Hematopoietic multipotent progenitor cell (in vitro differentiated cells): Measurements from ENCODE around the gene GGTLC2. TPM values are rescaled to one million over a fixed set of nuclear protein-coding genes. Genes with fewer than 3 reads are reported as not detected.
A peak's percentile ranks its signal among the peaks of the same experiment; 100 is the strongest.
"Not testable (repeated sequence)": the region's sequence is repeated elsewhere in the genome, so short reads cannot be mapped to it uniquely, and the experiment has no call there.

ENCODE experiments used
- DNase-seq, 3 donors: peaks; one replicate each; pipeline ENCODE4 v3.0.0-alpha.2; 2011 to 2015; ENCODE audit warnings: low read depth in 2 of 3, low spot score in 2 of 3
- total RNA-seq: library from RNA; depleted of rRNA; stranded (reverse); fragments of >200 nt; gene quantifications from one replicate; pipeline ENCODE4 v1.2.3, GENCODE V29; 2012

Gene GGTLC2
- not detected for total RNA-seq

GRCh38 chr22:22644314-22644713 is at the start of gene GGTLC2:
Gene GGTLC2 (plus strand): TSS chr22:22644614. CDS start chr22:22646346, 1,732 bp downstream.
- DNase-seq = not testable (repeated sequence)

GRCh38 chr22:22595001-22595835 is 49.2 kb upstream of the GGTLC2 start:
- no peak for DNase-seq

- no peak for DNase-seq
Observed at GRCh38 chr22:22598144-22598543, 46.3 kb upstream of the GGTLC2 start.

DNA sequence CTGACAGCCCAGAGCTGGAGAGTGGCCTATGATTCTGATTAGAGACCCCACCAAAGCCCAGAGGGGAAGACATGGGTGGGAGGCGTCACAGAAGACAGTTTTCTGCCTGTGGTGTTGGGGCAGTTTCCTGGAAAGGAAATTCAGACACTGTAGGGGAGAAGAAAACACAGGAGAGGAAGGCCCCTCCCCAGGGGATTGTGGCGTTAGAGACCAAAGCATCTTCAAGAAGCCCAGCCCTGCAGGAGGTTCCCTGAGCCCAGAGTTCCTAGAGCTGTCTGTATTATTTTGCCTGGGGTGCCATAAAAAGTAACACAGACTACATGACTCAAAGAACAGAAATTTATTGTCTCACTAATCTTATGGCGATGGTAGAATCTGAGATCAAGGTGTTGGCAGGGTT is 45.2 kb upstream of the GGTLC2 start:
- DNase-seq = no peak

DNA sequence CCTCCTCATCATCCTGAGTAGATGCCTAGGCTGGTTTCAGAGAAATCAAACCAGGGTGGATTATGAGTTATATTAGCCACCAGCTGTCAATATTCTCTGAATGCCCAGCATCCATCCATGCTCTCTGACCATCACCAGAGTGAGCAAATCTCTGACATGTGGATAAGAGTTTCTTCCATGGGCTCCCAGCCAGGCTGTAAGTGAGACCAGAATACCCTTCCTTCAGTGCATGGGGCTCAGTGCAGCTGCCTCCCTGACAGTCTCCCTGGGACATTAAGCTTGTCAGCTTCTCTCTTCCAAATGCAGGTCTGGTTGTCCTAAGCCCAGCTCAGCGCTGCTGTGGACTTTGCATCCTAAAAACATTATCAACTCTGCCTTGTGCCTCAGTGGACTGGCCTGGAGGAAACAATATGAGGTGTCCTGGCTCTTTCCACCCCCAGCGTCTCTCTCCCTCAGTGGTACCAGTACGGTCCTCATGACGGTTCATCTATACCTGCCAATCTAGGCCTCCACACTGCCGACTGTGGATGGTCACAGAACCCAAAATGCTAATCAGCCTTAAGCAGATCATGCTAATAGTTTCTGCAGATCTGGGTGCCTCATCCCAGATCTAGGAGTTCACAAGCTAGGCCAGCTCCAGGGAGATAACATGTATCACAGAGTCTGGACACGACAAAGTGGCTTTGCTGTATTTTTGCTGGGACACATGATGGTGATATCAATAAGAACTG is 43.7 kb upstream of the GGTLC2 start:
- DNase-seq = no peak

DNA sequence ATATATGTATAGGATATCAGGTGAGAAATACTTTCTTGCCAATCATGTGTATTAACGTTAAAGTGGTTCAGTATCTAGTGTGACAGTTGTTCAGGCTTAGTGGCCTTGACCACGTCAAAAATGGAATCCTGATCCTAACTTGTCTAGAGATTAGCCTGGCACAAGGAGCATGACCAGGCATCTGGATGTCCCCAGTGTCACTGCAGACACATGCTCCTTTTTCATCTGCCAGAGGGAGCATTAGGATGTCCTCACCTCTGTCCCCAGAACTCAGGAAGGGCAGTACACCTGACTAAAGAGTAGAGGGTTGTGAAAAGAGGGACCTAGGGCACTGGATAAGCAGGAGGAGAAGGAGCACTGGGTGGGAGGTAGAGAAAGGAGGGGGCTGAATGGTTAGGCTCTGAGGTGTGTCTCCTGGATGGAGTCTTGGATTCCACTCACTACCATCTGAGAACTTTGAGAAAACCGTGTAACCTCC is 40.9 kb upstream of the GGTLC2 start:
- no peak for DNase-seq

- no peak for DNase-seq
Observed at GRCh38 chr22:22604326-22605073, 39.9 kb upstream of the GGTLC2 start.

GRCh38 chr22:22605074-22605404 is 39.4 kb upstream of the GGTLC2 start:
- DNase-seq = peak in 1 of 3 donors; percentile 21

DNA sequence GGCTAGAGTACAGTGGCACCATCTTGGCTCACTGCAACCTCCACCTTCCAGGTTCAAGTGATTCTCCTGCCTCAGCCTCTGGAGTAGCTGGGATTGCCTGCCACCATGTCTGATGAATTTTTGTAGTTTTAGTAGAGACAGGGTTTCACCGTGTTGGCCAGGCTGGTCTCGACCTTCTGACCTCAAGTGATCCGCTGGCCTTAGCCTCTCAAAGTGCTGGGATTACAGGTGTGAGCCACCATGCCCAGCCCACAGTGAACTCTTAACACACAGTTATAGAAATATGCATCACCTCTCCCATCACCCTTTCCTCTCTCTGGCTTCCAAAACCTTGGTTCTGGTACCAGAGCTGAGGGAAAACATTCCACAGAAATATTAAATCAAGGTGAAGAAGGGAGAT is 36.4 kb upstream of the GGTLC2 start:
- not testable (repeated sequence) for DNase-seq

DNA sequence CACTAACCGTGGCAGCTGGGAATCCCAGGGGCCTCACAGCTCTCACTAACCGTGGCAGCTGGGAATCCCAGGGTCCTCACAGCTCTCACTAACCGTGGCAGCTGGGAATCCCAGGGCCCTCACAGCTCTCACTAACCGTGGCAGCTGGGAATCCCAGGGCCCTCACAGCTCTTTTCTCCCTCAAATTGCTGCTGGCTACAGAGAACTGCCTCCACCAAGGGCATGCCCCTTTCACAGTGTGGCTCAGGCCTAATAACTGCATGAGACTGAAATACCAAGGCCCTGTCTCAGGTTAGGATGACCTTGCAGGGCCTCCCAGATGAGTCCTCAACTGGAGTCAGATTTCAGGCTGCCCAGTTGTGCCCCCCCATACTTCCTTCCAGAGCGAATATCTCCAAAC is 35.1 kb upstream of the GGTLC2 start:
- no peak for DNase-seq

- no peak for DNase-seq
Observed at GRCh38 chr22:22612516-22612915, 31.9 kb upstream of the GGTLC2 start.

DNA sequence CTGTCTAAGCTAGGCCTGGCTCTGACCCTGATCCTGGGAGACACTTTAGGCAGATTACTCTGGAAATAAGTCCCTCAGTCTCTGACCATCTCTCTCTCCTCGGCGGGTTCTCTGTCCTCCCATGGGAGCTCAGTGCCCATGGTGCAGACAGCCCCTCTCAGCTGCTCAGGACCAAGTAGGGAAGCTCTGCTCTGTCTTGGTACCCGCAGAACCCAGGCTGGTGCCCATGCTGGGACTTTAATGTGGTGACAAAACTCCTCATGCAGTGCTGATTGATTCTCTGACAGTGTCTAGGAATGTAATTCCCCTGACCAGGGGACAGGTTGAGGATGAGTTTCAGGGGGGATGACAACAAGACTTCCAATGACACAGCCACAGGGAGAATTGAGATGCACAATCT is 30.3 kb upstream of the GGTLC2 start:
- no peak for DNase-seq

GRCh38 chr22:22616636-22617035 is 27.8 kb upstream of the GGTLC2 start:
- DNase-seq = peak in 1 of 3 donors; percentile 18

GRCh38 chr22:22618448-22618847 is 26.0 kb upstream of the GGTLC2 start:
- no peak for DNase-seq

GRCh38 chr22:22618923-22619322 is 25.5 kb upstream of the GGTLC2 start:
- DNase-seq = no peak

GRCh38 chr22:22619765-22620414 is 24.5 kb upstream of the GGTLC2 start:
- DNase-seq = no peak

DNA sequence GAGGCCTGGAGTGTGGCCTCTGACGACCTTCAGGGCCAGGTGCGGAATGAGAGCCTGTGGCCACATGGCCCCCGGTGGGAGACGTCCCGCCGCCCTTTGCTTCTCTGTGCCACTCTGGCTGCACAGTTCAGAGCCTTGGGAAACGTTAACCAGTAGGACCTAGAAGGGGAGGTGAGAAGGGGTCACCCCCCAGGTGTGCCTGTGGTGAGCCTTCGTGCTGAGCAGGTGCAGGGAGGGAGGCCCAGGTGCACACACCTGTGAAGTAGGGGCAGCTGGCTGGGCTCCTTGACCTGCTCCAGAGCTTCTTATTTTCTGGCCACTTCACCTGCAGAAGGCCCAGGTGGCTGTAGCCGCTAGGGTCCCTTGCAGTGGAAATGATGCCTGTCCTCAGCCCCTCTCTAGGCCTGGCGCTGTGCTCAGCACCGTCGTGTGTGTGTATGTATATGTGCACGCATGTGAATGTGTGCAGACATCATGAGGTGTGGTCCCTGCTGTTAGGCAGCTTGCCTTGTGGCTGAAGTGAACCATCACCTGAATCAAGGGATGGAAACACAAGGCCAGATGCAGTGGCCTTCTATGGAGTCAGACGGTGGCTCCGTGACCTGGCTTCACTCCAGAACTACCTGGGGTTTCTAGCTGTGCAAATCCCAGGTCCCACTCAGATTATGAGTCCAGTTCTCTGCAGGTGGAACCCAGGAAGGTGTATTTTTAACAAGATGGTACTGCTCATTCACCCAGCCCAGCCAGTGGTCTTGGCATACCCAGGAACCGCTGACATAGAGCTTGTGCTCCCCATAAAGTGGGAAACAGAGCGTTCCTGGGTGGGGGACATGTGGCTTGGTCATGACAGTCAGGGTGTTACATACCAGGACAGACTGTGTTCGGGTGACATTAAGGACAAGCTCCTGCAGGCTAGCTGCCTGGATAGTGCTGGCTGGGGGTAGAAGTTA is 15.6 kb upstream of the GGTLC2 start:
- DNase-seq = not testable (repeated sequence)

- not testable (repeated sequence) for DNase-seq
Observed at GRCh38 chr22:22631223-22631652, 13.2 kb upstream of the GGTLC2 start.

- not testable (repeated sequence) for DNase-seq
Observed at GRCh38 chr22:22632226-22632625, 12.2 kb upstream of the GGTLC2 start.
